PC-3 (cell line): ENCODE results near the gene TRMU.

ENCODE experiments used
- EZH2 ChIP-seq: fragments of 300-600 bp; sonication (generic); IDR thresholded peaks from one replicate; pipeline ENCODE4 v1.6.1; 2017; ENCODE audit warnings: antibody characterized with exemption, mild to moderate bottlenecking, low read length; ENCODE audit not compliant: unreplicated experiment
- EZH2phosphoT487 ChIP-seq: fragments of 300-600 bp; sonication (generic); IDR thresholded peaks from 2 replicates; pipeline ENCODE4 v1.6.1; 2018; ENCODE audit warnings: mild to moderate bottlenecking, antibody characterized with exemption, low read length, borderline replicate concordance
- TF ChIP-seq, protein P1 (sequence below): fragments of 300-600 bp; sonication (generic); conservative IDR thresholded peaks from 2 replicates; pipeline ENCODE4 v1.5.1; 2017; ENCODE audit warnings: antibody characterized with exemption, low read depth, mild to moderate bottlenecking, low read length

DNA sequence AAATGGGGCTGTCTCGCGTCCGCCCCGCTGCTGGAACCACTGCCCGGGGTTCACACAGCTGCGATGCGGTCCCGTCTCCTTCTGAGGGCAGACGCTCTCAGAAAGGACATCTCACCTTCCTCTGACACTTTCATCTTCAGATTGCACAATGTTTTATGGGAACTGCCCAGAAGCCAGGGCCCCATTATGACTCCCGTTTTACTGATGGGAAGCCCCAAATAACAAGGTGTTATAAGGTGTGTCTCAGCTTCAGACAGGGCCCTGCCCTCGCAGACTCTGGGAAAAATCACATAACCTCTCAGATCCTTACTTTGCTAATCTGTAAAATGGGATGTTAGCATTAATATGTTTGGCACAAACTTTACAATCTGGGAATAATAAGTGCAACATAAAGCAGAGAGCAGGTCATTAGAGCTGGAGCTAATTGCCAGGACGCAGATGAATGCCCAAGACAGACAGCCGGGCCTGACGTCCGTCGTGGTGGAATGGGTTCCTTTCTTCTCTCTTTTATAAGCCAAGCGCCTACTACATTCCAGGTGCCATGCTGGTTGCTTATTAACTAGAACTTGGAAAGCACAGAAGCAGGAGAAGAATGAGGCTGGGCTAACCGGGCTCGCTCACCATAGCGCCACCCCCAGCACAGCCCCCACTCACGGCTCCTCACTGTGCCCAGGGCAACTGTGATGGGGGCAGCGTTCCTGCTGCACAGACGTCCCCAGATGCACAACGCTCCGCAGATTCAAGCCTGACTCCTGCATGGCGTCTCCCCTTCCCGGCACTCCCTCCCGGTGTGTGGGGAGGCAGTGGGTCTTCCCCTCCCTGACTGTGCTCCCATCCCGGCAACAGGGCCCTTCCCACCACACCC lies 43.8 kb downstream of the TRMU start:
- TF ChIP-seq EZH2 (no peak), EZH2phosphoT487 (no peak)
- TF ChIP-seq, protein P1, sequence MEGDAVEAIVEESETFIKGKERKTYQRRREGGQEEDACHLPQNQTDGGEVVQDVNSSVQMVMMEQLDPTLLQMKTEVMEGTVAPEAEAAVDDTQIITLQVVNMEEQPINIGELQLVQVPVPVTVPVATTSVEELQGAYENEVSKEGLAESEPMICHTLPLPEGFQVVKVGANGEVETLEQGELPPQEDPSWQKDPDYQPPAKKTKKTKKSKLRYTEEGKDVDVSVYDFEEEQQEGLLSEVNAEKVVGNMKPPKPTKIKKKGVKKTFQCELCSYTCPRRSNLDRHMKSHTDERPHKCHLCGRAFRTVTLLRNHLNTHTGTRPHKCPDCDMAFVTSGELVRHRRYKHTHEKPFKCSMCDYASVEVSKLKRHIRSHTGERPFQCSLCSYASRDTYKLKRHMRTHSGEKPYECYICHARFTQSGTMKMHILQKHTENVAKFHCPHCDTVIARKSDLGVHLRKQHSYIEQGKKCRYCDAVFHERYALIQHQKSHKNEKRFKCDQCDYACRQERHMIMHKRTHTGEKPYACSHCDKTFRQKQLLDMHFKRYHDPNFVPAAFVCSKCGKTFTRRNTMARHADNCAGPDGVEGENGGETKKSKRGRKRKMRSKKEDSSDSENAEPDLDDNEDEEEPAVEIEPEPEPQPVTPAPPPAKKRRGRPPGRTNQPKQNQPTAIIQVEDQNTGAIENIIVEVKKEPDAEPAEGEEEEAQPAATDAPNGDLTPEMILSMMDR, result no peak
